DOHH2 (cell line): Measurements from ENCODE around the gene TRERF1.
A peak's percentile ranks its signal among the peaks of the same experiment; 100 is the strongest.

Experiments used
- H3F3A ChIP-seq: fragments of 200-600 bp; sonication (generic), shearing (Covaris generic); 2 replicates; pipeline ENCODE4 v1.6.0; 2016; ENCODE audit warnings: antibody characterized with exemption, mild to moderate bottlenecking; ENCODE audit not compliant: control insufficient read depth, insufficient read depth
- H3K27ac ChIP-seq: fragments of 200-600 bp; sonication (generic); 2 replicates; pipeline ENCODE4 v1.5.1; 2014; ENCODE audit warnings: low read depth, mild to moderate bottlenecking, low read length, moderate library complexity
- H3K27me3 ChIP-seq: fragments of 200-600 bp; sonication (generic); 2 replicates; pipeline ENCODE4 v1.6.1; 2014; ENCODE audit warnings: mild to moderate bottlenecking, low read length, mixed read lengths; ENCODE audit not compliant: control insufficient read depth
- H3K36me3 ChIP-seq: fragments of 200-600 bp; sonication (generic); 2 replicates; pipeline ENCODE4 v1.6.1; 2014; ENCODE audit warnings: mild to moderate bottlenecking, low read length, moderate library complexity, mixed read lengths; ENCODE audit not compliant: control insufficient read depth
- H3K4me1 ChIP-seq: fragments of 200-600 bp; sonication (generic); 2 replicates; pipeline ENCODE4 v1.6.1; 2014; ENCODE audit warnings: mild to moderate bottlenecking, low read length, mixed read lengths; ENCODE audit not compliant: control insufficient read depth
- H3K4me2 ChIP-seq: fragments of 200-600 bp; sonication (generic); 2 replicates; pipeline ENCODE4 v1.6.0; 2014; ENCODE audit warnings: mild to moderate bottlenecking, low read length, moderate library complexity
- H3K4me3 ChIP-seq: fragments of 200-600 bp; sonication (generic); 2 replicates; pipeline ENCODE4 v1.5.1; 2014; ENCODE audit warnings: mild to moderate bottlenecking, low read length, mixed read lengths
- H3K79me2 ChIP-seq: fragments of 200-600 bp; sonication (generic); 2 replicates; pipeline ENCODE4 v1.6.1; 2014; ENCODE audit warnings: mild to moderate bottlenecking, low read length, mixed read lengths; ENCODE audit not compliant: control insufficient read depth
- H3K9me2 ChIP-seq: fragments of 200-600 bp; sonication (generic); replicated peaks from 2 replicates; pipeline ENCODE4 v1.6.1; 2014; ENCODE audit warnings: mild to moderate bottlenecking, low read length, mixed read lengths; ENCODE audit not compliant: control insufficient read depth
- H3K9me3 ChIP-seq: fragments of 200-600 bp; sonication (generic); 2 replicates; pipeline ENCODE4 v1.6.1; 2014; ENCODE audit warnings: antibody characterized with exemption, low read length, mixed read lengths; ENCODE audit not compliant: control insufficient read depth, insufficient read depth
- H4K20me1 ChIP-seq: fragments of 200-600 bp; sonication (generic); 2 replicates; pipeline ENCODE4 v1.6.0; 2014; ENCODE audit warnings: low read depth, mild to moderate bottlenecking, antibody characterized with exemption, low read length, moderate library complexity; ENCODE audit not compliant: control insufficient read depth, insufficient read depth
- CTCF ChIP-seq: fragments of 200-600 bp; sonication (generic); IDR thresholded peaks from one replicate; pipeline ENCODE4 v1.5.1; 2014; ENCODE audit warnings: antibody characterized with exemption, mild to moderate bottlenecking, low read depth, low read length; ENCODE audit not compliant: poor library complexity, severe bottlenecking
- EZH2phosphoT487 ChIP-seq: fragments of 200-600 bp; sonication (generic); IDR thresholded peaks from 2 replicates; pipeline ENCODE4 v1.6.1; 2017; ENCODE audit warnings: borderline replicate concordance, mild to moderate bottlenecking, antibody characterized with exemption, low read length, moderate library complexity, mixed read lengths

TRERF1 gene

GRCh38 chr6:42391441-42391840, 60.3 kb downstream of the TRERF1 start:
- H3K4me3 ChIP-seq, result no peak overlapping the region
- H3K79me2 ChIP-seq, result peaks cover 97% of the 10 kb centered on the region
- H3K36me3 ChIP-seq, result peaks cover 7% of the 10 kb centered on the region
- no peaks in the 10 kb centered on the region for H3K27me3 ChIP-seq
- no peaks in the 10 kb centered on the region for H3K9me2 ChIP-seq
- TF ChIP-seq CTCF (no peak), EZH2phosphoT487 (no peak)
- H4K20me1 ChIP-seq, result peaks cover 21% of the 10 kb centered on the region; the same call in 1 of the 2 replicates
- peak overlapping the region; percentile 82 for H3K4me2 ChIP-seq
- no peaks in the 10 kb centered on the region for H3K9me3 ChIP-seq
- H3F3A ChIP-seq, result 0 out of 2 replicates have a peak, but pooled peaks cover 3% of the 10 kb centered on the region
- no peak overlapping the region for H3K27ac ChIP-seq
- H3K4me1 ChIP-seq, result peaks cover 46% of the 10 kb centered on the region

- TF ChIP-seq CTCF (no peak), EZH2phosphoT487 (no peak)
- Histone ChIP-seq H3K4me1 (peaks cover 46% of the 10 kb centered on the region), H4K20me1 (peaks cover 21% of the 10 kb centered on the region; the same call in 1 of the 2 replicates), H3K9me2 (no peaks in the 10 kb centered on the region), H3K9me3 (no peaks in the 10 kb centered on the region), H3K79me2 (peaks cover 98% of the 10 kb centered on the region), H3F3A (0 out of 2 replicates have a peak, but pooled peaks cover 3% of the 10 kb centered on the region), H3K4me2 (peak overlapping the region; percentile 82), H3K27me3 (no peaks in the 10 kb centered on the region), H3K4me3 (peak overlapping the region; percentile 48), H3K27ac (peak overlapping the region; percentile 65), H3K36me3 (peaks cover 7% of the 10 kb centered on the region)
Measured at GRCh38 chr6:42390228-42390934, 61.3 kb downstream of the TRERF1 start.

GRCh38 chr6:42389736-42390135, 62.0 kb downstream of the TRERF1 start:
- TF ChIP-seq CTCF (no peak), EZH2phosphoT487 (no peak)
- H4K20me1 ChIP-seq, result peaks cover 21% of the 10 kb centered on the region; the same call in 1 of the 2 replicates
- H3K4me3 ChIP-seq, result peak overlapping the region; percentile 48
- no peaks in the 10 kb centered on the region for H3K27me3 ChIP-seq
- H3K4me2 ChIP-seq, result peak overlapping the region; percentile 82
- H3F3A ChIP-seq, result 0 out of 2 replicates have a peak, but pooled peaks cover 3% of the 10 kb centered on the region
- peaks cover 40% of the 10 kb centered on the region for H3K4me1 ChIP-seq
- peak overlapping the region; percentile 65 for H3K27ac ChIP-seq
- no peaks in the 10 kb centered on the region for H3K9me3 ChIP-seq
- peaks cover 7% of the 10 kb centered on the region for H3K36me3 ChIP-seq
- H3K9me2 ChIP-seq, result no peaks in the 10 kb centered on the region
- H3K79me2 ChIP-seq, result peaks cover 98% of the 10 kb centered on the region
